ENCODE data around the gene TWIST1. TPM values are rescaled to one million over a fixed set of nuclear protein-coding genes. Genes with fewer than 3 reads are reported as not detected.

TWIST1 gene
- total and polyA plus RNA-seq, 2 of the 13 experiments (the other 11 are each of a cell fraction or from before 2014, with no cell fraction given): not detected

- Histone ChIP-seq H3K9ac (ENCODE audit: insufficient read depth, low read depth, low read length) (no peak overlapping the region), H3K4me2 (ENCODE audit: low read depth, low read length) (no peak overlapping the region), H3K79me2 (ENCODE audit: insufficient read depth, low read length) (no peaks in the 10 kb centered on the region)
Measured at GRCh38 chr7:19114551-19114855, 2.9 kb downstream of the TWIST1 start.

More at GRCh38 chr7:19114551-19114855, 2.9 kb downstream of the TWIST1 start:
- Histone ChIP-seq H4K20me1 (ENCODE audit: insufficient read depth, low read length) (no peaks in the 10 kb centered on the region), H3K9me3 (ENCODE audit: low read length) (no peaks in the 10 kb centered on the region), H2AFZ (ENCODE audit: low read length) (no peak overlapping the region), H3K4me3 (replicated peaks in 1 of 3; ENCODE audit: insufficient read depth in 1 of 3, low read depth in 2 of 3, low read length in 3 of 3) (no peak overlapping the region), H3K27ac (ENCODE audit: extremely low read length, insufficient read depth, low read length) (no peak overlapping the region), H3K27me3 (ENCODE audit: control insufficient read depth in 1 of 2, insufficient read depth in 2 of 2, low read length in 2 of 2) (peaks cover 2 to 23% of the 10 kb centered on the region in 2 experiments; a peak in 3 of 5 replicates), H3K4me1 (ENCODE audit: insufficient read depth, low read length) (no peaks in the 10 kb centered on the region), H3K36me3 (replicated peaks in 1 of 2; ENCODE audit: control insufficient read depth in 1 of 2, insufficient read depth in 2 of 2, low read length in 2 of 2) (no peaks in the 10 kb centered on the region)
- in situ Hi-C loops (cut with HindIII; ENCODE audit: extremely low pct_ligation_motif_present, low pct_unique_long_range_greater_than_20kb) (loop anchor here (25.0 kb wide), 1 partner anchor 548 kb away; no protein-coding TSS in a partner anchor), intact Hi-C loops (cut with micrococcal nuclease; ENCODE audit: unreplicated experiment) (no loop called here)
- BruUV-seq (replicated peaks): no TSS peak
- no peak for ATAC-seq
- CTCF ChIA-PET (ENCODE audit: low intra/inter-chr PET ratio, low total read pairs): no interaction called here
- no peak for DNase-seq (ENCODE audit: low spot score)
- TF ChIP-seq THRA (CRISPR knock-in tag; IDR thresholded peaks at IDR 0.05; ENCODE audit: borderline replicate concordance) (no peak), MAF1 (CRISPR knock-in tag; IDR thresholded peaks at IDR 0.05; ENCODE audit: borderline replicate concordance) (no peak), NCOA5 (CRISPR knock-in tag; IDR thresholded peaks at IDR 0.05) (no peak), ZNF720 (CRISPR knock-in tag; IDR thresholded peaks at IDR 0.05) (no peak), ZNF335 (CRISPR knock-in tag; IDR thresholded peaks at IDR 0.05) (no peak), ZBTB4 (CRISPR knock-in tag; IDR thresholded peaks at IDR 0.05; ENCODE audit: borderline replicate concordance) (no peak), ZNF24 (IDR thresholded peaks at IDR 0.05) (no peak), KLF11 (CRISPR knock-in tag; IDR thresholded peaks at IDR 0.05) (no peak), ONECUT2 (CRISPR knock-in tag; IDR thresholded peaks at IDR 0.05) (no peak), MYNN (CRISPR knock-in tag; IDR thresholded peaks at IDR 0.05; ENCODE audit: low read depth) (no peak)
- FAIRE-seq: no peak
- WGBS (ENCODE audit: low lambda C conversion rate): 2% methylated on average over 2 of the region's 2 CpGs
- POLR2A ChIA-PET: no interaction called here

All from HepG2 (cell line).